ENCODE measurements around the gene ANK2. TPM values are rescaled to one million over a fixed set of nuclear protein-coding genes. Genes with fewer than 3 reads are reported as not detected.

Gene ANK2
- total RNA-seq, 1 donor from 2014 or later = 121 TPM

GRCh38 chr4:113288696-113289095 lies 239.2 kb downstream of the ANK2 start:
- H3K79me2 ChIP-seq (ENCODE audit: low read depth) = no peaks in the 10 kb centered on the region
- H3K27ac ChIP-seq = no peak overlapping the region
- TF ChIP-seq CTCF (IDR thresholded peaks at IDR 0.05) (no peak), EZH2phosphoT487 (IDR thresholded peaks at IDR 0.05) (no peak)
- H3K9me3 Mint-ChIP-seq = no peaks in the 10 kb centered on the region
- no peak overlapping the region for H3K27ac Mint-ChIP-seq
- H3K27me3 Mint-ChIP-seq (ENCODE audit: insufficient read depth, low read depth) = no peaks in the 10 kb centered on the region
- H3K36me3 ChIP-seq = peaks cover 16% of the 10 kb centered on the region
- H3F3A ChIP-seq (ENCODE audit: low read depth) = peaks cover 46% of the 10 kb centered on the region
- H3K9ac ChIP-seq = no peak overlapping the region
- no peaks in the 10 kb centered on the region for H3K9me3 ChIP-seq (ENCODE audit: low read depth)
- no peak overlapping the region for H2AFZ ChIP-seq (replicated peaks)
- H3K4me1 Mint-ChIP-seq = peaks cover 37% of the 10 kb centered on the region
- H3K27me3 ChIP-seq = no peaks in the 10 kb centered on the region
- H3K4me2 ChIP-seq = no peak overlapping the region
- no peak for DNase-seq (ENCODE audit: low spot score)
- no peak overlapping the region for H3K4me3 Mint-ChIP-seq
- peaks cover 22% of the 10 kb centered on the region for H4K20me1 ChIP-seq (ENCODE audit: low read depth)
- peaks cover 2% of the 10 kb centered on the region for H3K36me3 Mint-ChIP-seq
- H3K4me3 ChIP-seq = no peak overlapping the region
- H3K4me1 ChIP-seq = peaks cover 44% of the 10 kb centered on the region

- no peak overlapping the region for H3K9ac ChIP-seq
- H2AFZ ChIP-seq (replicated peaks) = no peak overlapping the region
- peak overlapping the region; percentile 74 for H3K4me2 ChIP-seq
- H3F3A ChIP-seq (ENCODE audit: low read depth) = peaks cover 52% of the 10 kb centered on the region
- H3K4me3 ChIP-seq = no peak overlapping the region
- peaks cover 22% of the 10 kb centered on the region for H4K20me1 ChIP-seq (ENCODE audit: low read depth)
- no peak overlapping the region for H3K4me3 Mint-ChIP-seq
- no peaks in the 10 kb centered on the region for H3K79me2 ChIP-seq (ENCODE audit: low read depth)
- H3K27ac Mint-ChIP-seq = no peak overlapping the region
- H3K9me3 Mint-ChIP-seq = no peaks in the 10 kb centered on the region
- H3K27me3 ChIP-seq = no peaks in the 10 kb centered on the region
- peaks cover 46% of the 10 kb centered on the region for H3K4me1 Mint-ChIP-seq
- H3K36me3 ChIP-seq = peaks cover 11% of the 10 kb centered on the region
- H3K27me3 Mint-ChIP-seq (ENCODE audit: insufficient read depth, low read depth) = no peaks in the 10 kb centered on the region
- H3K4me1 ChIP-seq = peaks cover 55% of the 10 kb centered on the region
- peak overlapping the region; percentile 97 for H3K27ac ChIP-seq
- H3K36me3 Mint-ChIP-seq = peaks cover 2% of the 10 kb centered on the region
- TF ChIP-seq EZH2phosphoT487 (IDR thresholded peaks at IDR 0.05) (no peak), EZH2 (IDR thresholded peaks at IDR 0.05) (no peak), CTCF (IDR thresholded peaks at IDR 0.05) (no peak)
- DNase-seq (ENCODE audit: low spot score) = no peak
- no peaks in the 10 kb centered on the region for H3K9me3 ChIP-seq (ENCODE audit: low read depth)
Measured at GRCh38 chr4:113289766-113290165, 240.3 kb downstream of the ANK2 start.

GRCh38 chr4:113290666-113291065 lies 241.2 kb downstream of the ANK2 start:
- Histone ChIP-seq H4K20me1 (ENCODE audit: low read depth) (peaks cover 22% of the 10 kb centered on the region), H3K9ac (no peak overlapping the region), H3F3A (ENCODE audit: low read depth) (peaks cover 52% of the 10 kb centered on the region), H3K27me3 (no peaks in the 10 kb centered on the region), H3K9me3 (ENCODE audit: low read depth) (no peaks in the 10 kb centered on the region), H3K4me1 (peaks cover 63% of the 10 kb centered on the region), H3K4me3 (no peak overlapping the region), H3K36me3 (peaks cover 10% of the 10 kb centered on the region), H3K27ac (peak overlapping the region; percentile 97), H3K4me2 (peak overlapping the region; percentile 74), H2AFZ (replicated peaks) (no peak overlapping the region), H3K79me2 (ENCODE audit: low read depth) (peaks cover 3% of the 10 kb centered on the region)
- Mint-ChIP-seq H3K27me3 (ENCODE audit: insufficient read depth, low read depth) (no peaks in the 10 kb centered on the region), H3K4me3 (no peak overlapping the region), H3K9me3 (no peaks in the 10 kb centered on the region), H3K4me1 (peaks cover 53% of the 10 kb centered on the region), H3K27ac (no peak overlapping the region), H3K36me3 (peaks cover 2% of the 10 kb centered on the region)
- TF ChIP-seq EZH2phosphoT487 (IDR thresholded peaks at IDR 0.05) = no peak
- no peak for TF ChIP-seq EZH2 (IDR thresholded peaks at IDR 0.05)
- TF ChIP-seq CTCF (IDR thresholded peaks at IDR 0.05) = no peak
- no peak for DNase-seq (ENCODE audit: low spot score)
